NCI-H446 treated with DMSO at 0.1 percent for 48 hours (cell line): ENCODE measurements around the gene SSUH2.
"Not testable (repeated sequence)": the region's sequence is repeated elsewhere in the genome, so short reads cannot be mapped to it uniquely, and the experiment has no call there.

Experiments used
- DNase-seq: peaks from one replicate; lab custom pipeline; 2025; lab: John Stamatoyannopoulos, UW

The SSUH2 gene

GRCh38 chr3:8580434-8580833 is 64.2 kb downstream of the SSUH2 start:
- DNase-seq: not testable (repeated sequence)

DNA sequence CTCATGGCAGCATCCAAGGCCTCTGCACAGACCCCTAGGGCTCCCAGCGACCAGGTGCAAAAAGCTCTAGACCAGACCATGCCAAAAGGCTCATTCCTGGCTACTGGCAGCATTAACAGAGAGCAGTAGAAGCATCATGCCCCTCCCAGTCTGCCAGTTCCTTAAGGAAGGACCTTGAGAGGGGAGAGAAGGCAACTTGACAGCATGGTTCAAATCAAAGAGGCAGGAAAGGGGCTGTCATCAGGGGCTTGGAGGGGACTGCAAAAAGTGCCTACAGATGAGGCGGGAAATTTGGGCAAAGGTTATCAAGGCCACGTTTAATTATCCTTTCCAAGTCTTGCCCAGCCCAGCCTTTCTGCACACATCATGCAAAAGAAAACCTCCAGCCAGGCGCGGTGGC is 64.7 kb downstream of the SSUH2 start:
- no peak for DNase-seq

DNA sequence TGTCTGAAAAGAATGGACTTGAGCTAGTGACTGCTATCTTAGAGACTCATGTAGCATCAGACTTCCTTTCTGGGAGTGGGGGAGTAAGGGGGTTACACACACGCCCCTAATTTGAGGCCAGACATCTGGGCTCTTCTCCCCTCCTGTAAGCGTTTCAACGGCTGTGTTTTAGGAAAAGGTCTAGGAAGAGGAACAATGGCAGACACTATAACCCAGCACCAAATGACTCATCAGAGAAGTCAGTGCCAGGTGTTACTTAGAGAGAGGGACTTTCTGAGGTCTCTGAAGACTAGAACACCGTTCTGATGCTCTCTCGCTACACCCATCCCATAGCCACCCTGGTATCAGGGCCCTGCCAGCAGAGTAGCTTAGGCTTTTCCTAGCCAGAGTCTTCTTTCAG is 65.5 kb downstream of the SSUH2 start:
- DNase-seq: no peak

DNA sequence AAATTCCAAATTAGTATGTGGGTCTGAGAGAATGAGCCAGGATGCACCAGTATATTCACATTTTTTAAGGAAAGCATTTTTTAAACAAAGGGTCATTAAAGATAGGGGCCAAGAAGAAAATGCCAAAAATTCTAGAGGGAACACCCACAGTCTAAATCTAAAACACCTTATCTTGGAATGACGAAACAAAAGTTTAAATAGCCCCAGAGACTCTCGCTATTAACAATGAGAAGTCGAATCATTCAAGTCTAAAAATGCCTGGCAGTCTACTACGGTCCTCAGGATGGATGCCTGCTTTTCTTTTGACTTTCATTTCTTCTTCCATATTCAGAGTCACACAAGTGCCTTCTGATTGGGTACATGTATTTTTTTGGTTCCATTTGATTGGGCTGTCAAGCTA is 66.3 kb downstream of the SSUH2 start:
- no peak for DNase-seq

DNA sequence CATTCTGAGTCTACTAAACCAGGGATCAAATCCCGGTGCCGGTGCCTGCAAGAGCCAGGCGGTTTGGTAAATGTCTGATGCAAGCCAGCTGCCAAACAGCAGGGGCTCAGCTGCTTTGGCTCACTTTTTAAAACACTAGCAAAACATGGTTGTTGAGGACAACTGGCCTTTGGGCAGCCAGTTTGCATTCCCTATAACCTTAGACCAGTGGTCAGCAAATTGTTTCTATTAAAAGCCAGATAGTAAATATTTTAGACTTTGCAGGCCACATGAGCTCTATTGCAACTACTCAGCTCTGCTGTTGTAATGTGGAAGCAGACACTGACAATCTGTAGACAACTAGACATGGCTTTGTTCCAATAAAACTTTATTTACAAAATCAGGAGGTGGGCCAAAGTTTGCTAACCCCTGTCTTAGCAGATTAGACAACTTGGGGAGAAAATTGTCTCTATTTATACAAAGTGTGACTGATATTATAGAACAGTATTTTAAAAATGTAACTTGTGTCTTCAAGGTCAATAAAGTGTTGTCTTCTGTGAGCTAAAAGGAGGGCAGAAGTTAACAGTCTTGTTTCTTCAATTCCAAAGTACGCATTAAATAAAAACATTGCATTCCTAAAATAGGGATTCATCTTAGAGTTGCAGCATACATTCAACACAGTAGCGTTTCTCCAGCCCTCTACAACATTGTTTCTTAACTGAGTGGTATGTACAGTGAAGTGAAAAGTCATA is 67.6 kb downstream of the SSUH2 start:
- DNase-seq: no peak

- no peak for DNase-seq
Observed at GRCh38 chr3:8576436-8576835, 68.2 kb downstream of the SSUH2 start.

DNA sequence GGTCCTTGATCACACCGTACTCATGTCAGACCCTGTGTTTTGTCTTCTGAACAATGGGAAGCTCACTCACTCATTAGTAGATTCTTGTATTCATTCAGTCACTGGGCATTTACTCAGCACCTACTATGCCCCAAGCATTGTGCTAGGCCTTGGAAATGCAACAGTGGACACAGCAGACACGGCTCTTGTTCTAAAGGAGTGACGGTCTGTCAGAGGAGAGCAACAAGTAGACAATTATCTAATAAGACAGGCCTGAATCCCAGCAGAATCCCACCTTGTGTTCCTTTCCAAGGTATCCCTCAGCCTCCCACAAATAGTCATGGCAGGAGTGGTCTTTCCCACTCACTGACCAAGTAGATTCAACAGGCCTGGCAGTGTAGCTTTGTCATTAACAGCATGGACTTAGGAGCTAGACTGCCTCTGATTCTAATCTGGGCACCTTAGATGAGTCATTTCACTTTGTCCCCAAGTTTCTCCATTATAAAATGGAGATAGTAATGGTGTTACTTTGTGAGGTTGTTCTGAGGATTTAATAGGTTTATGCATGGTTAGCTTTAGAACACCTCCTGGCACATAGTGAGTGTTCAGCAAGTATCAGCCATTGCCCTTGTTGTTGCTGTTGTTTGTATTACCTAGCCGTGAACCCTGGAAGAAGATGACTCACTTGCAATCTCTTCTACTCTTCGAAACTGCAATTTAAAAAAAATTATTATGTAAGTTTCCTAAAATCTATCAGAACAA is 69.1 kb downstream of the SSUH2 start:
- DNase-seq: no peak

GRCh38 chr3:8574670-8575322 is 69.8 kb downstream of the SSUH2 start:
- no peak for DNase-seq

- DNase-seq: no peak
Observed at GRCh38 chr3:8574040-8574669, 70.4 kb downstream of the SSUH2 start.

DNA sequence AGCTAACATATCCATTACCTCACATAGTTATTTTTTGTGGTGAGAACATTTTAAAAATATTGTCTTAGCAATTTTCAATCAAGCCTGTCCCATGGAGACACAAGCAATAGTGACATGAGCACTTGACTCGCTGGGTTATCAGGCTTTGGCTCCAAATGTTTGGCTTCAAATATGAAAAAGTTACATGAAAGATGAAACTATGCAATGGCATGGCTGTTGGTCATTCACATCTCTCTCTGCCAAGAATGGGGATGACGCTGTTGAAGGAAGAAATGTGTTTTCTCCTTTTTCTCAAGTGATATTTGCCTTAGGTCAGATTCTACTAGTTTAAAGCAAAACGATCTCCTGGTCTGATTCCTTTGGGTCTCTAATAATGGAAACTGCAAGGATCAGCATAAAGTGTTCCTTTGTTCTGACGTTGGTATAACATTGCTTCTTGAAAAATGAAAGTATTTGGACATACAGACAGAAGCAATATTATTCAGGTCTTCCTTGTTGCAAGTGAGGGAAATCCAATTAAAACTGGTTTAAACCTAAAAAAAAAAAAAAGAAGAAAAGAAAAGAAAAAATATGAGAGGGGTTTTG is 71.2 kb downstream of the SSUH2 start:
- no peak for DNase-seq

GRCh38 chr3:8571256-8571655 is 73.3 kb downstream of the SSUH2 start:
- no peak for DNase-seq
